HG02885 (cell line): Measurements from ENCODE around the gene OTC.

Experiments used
- ATAC-seq: cut with Tn5 transposase; IDR thresholded peaks from one replicate; pipeline ENCODE4 v1.9.1; 2021; ENCODE audit warnings: mild to moderate bottlenecking; ENCODE audit not compliant: unreplicated experiment, poor library complexity

Gene OTC

DNA sequence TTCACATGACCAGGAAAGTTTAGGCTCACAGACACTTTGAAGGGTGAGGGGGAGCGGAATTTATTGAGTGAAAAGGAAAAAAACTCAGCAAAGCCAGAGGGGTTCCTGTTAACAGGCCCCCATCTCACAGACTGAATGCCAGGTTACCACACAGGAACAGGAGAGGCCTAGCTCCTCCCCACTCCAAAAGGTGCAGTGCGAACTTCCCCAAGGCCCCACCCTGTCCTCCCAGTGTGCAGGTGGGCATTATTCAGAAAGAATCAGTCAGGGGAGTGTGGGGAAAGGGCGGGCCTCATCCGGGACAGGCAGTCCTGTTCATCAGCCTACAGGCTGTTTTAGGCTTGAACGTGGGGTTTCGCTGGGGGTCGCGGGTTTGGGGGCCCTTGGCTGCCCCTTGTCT is 4.0 kb downstream of the OTC start:
- no peak for ATAC-seq

DNA sequence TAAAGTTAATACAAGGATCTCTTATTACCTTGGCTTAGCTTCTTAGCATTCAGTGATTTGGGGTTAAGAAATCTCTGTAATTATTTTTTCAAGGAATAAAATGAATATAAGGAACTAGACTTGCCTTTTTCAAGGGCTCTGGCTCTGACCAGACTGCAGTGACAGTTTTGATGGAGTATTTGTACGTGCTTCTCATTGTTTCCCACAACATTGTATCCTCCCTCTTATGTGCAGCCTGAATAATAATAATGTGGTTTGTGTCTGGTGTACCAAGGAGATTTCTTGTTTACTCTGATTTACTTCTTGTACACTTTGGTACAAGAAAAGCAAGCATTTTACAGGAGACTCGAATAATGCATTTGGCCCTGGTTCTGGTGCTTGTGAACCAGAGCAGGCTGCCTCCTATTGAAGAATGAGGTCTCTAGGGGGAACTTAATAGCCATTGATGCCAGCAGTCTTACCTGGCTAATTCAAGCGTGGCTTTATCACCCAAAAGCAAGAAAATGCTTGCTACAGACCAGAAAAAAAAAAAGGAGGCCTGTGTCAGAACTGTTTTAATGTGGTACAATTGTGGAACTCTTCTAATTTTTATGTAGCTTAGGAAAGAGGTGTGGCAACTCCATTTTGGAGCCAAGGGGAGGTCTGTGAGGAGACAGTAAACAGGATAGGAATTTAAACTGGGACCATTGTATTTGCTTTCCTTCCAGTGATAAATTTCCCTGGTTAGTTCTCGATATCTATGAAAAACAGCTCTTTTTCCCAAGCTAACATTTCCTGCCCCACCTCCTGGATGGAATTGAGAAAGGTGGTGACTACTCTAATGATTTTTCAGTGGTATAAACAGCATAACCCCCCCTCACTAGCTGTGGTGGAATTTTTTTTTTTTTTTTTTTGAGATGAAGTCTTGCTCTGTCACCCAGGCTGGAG is 5.6 kb downstream of the OTC start:
- ATAC-seq, result no peak

DNA sequence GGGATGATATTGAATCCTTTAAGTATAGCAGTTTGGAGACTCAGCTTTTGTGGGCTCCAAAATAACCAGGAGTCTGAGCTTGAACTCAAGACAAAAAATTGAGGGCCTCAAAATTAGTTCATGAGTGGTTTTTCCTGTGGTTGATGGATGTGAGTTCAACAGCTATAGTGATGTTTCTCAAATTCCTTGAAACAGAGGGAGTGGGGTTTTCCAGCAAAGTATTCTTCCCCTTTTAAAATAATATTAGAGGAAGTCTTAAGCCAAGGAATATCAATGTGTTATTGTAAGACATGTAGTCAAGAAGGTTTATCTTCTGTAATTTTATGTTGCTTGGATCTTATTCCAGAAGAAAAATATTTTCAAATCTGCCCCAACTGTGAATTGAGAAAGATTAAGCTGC is 10.6 kb downstream of the OTC start:
- no peak for ATAC-seq

- no peak for ATAC-seq
Measured at GRCh38 chrX:38365954-38366353, 13.6 kb downstream of the OTC start.

GRCh38 chrX:38368774-38369173 is 16.4 kb downstream of the OTC start:
- no peak for ATAC-seq

DNA sequence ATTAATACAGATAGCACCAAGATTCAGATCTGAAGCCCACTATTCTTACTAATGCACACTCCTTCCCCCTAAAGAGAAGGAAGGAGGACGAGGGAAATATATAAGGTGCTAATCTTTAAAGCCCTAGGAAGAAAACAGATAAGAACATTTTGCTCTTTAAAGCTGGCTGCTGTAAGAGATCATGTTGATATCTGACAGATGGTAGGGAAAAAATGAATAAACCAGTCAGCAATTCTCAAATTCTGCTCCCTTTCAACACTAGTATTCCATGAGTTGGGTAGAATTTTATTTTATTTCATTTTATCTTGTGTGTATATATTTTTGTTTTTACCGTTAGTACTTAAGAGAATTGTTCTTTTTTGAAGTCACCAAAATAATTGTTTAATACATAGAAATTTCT is 19.2 kb downstream of the OTC start:
- no peak for ATAC-seq

DNA sequence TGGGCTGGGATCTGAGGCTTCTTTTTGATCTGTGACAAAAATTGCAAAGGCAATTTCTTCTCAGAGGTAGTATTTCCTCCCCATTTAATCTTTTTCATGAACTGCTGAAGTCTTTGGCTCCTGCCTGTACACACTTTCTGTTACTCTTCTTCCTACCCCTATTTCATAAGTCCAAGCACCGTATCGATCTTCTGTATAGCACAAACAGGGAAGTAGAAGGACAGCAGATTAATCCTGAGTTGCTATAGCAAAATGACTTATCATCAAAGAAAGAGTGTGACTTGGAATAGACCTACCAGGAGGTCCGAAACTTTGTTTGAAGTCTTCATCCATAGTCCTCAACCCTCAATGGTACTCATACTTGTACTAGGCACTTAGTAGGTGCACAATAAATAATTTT is 22.0 kb downstream of the OTC start:
- no peak for ATAC-seq

GRCh38 chrX:38375891-38376290 is 23.5 kb downstream of the OTC start:
- ATAC-seq, result no peak

DNA sequence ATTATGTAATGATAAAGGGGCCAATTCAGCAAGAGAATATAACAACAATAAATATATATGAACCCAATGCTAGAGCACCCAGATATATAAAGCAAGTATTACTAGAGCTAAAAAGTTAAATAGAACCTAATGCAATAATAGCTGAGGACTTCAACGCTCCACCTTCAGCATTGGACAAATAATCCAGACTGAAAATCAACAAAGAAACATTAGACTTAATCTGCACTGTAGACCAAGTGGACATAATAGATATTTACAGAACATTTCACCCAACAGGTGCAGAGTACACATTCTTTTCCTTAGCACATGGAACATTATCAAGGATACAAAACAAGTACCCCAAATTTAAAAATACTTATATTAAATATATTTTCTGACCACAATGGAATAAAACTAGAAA is 24.3 kb downstream of the OTC start:
- no peak for ATAC-seq

GRCh38 chrX:38379088-38379487 is 26.7 kb downstream of the OTC start:
- ATAC-seq, result no peak

GRCh38 chrX:38382663-38383062 is 30.3 kb downstream of the OTC start:
- ATAC-seq, result no peak

DNA sequence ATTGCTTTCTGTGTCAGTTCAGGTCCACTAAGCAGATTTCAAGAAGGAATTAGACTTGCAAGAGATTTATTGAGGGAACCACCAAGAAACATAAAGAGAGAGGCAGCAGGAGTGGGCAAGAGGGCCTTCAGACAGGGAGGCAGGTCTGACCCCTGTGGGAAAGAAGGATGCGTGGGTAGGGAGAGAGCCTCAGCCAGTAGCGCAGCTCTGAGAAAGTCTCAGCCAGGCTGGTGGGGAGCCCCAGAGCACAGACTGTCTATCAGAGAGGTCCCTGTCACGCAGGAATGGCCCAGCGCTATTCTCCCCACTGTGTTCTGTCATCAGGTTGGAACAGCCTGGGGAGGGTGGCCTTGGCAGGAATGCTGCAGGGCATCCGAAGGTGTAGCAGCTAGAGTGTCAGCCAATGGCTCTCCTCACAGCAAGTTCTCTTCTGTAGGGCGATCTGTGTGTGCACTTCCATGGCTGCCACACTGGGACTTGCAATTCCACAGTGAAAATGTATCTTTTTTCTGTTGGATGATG is 48.0 kb downstream of the OTC start:
- no peak for ATAC-seq

GRCh38 chrX:38402118-38402517 is 49.7 kb downstream of the OTC start:
- no peak for ATAC-seq

DNA sequence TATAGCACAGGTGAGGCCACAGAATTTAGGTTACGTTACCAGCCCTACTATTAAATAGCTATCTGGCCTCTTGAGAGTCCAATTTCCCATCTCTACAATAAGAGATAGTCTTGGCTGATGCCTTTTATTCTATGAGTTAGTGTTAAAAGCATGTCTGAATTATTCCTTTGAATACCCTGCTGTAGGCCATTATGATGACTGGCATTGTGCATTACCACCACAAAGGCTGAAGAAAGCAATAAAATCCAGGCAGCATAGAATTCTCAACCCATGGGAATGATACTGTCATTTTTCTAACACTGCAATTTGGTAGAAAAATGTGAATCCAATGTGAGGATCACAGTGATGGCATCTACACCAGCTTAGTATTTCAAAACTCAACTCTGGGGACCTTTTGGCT is 51.4 kb downstream of the OTC start:
- no peak for ATAC-seq

- ATAC-seq, result no peak
Measured at GRCh38 chrX:38407126-38407525, 54.7 kb downstream of the OTC start.

GRCh38 chrX:38409289-38409688 is 56.9 kb downstream of the OTC start:
- no peak for ATAC-seq

DNA sequence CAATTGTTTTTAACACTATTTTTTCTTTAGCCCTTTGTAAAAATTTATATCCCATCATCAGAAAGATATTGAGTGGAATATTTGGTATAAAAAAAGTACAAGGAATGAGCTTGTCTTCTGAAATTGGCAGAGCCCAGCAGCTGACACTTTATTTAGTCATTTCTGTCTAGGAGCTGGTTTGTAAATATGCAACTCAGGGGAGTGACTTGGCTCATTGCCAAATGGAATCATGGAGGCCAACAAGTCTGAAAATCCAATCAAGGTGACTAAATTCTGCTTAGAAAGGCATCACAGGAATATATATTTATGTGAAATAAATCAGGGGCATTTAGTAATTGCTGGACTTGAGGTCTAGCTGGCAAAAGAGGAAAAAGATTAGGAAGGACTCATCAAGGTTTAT is 74.4 kb downstream of the OTC start:
- no peak for ATAC-seq

DNA sequence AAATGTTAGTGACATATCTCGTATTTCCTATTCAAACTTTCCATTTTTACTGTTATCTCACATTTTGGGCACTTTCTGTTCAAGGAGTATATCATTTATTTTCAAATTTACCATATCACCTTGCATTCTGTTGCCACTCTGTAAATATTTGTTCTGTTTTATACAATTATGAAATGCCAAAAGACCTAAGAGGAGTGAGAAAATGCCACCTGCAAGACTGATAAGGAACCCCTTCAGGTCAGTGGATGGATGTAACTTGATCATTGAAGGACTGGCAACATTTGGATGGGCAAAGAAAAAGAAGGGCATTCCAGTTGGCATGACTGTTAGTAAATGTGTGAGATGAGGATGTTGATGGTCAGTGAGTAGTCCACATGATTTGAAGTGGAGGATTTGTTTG is 79.1 kb downstream of the OTC start:
- ATAC-seq, result no peak

GRCh38 chrX:38435130-38435529 is 82.7 kb downstream of the OTC start:
- ATAC-seq, result no peak

DNA sequence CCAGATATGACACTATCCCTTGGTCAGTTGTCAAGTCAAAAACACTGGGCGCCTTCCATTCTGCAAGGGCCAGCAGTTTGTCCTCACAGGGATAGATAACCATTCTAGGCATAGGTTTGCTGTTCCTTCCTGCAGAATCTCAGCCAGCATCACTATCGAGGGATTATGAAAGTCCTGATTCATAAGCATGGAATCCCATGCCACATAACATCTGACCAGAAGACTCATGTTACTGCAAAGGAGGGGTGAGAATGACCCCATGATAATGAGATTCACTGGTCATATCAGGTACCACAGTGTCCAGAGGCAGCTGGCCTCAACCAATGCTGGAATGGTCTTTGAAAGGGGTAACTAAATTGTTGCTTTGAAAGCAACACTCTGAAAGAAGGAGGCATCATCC is 84.7 kb downstream of the OTC start:
- ATAC-seq, result no peak

DNA sequence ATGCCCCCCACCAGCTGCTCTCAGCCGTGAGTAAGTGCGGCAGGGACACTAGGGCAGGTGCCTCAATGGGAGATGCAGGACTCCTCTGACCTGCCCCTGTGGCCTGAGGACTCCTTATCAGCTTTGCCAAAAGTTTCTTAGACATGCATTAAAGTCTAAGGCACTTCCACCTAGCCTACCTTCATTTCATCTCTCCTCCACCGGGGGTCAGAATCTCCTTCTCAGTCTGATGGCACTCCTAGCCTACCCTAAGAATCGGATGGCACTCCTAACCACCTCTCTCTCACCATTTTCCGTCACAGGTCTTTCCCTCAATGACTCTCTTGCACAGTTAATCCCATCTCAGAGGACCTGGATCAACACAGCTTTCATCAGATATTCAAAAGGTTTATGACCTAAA is 85.9 kb downstream of the OTC start:
- ATAC-seq, result no peak

GRCh38 chrX:38452603-38453002 is 100.2 kb downstream of the OTC start:
- no peak for ATAC-seq
